GM19372 (cell line): ENCODE results near the gene GALK2.

Source experiments
- ATAC-seq: cut with Tn5 transposase; IDR thresholded peaks from one replicate; pipeline ENCODE4 v1.9.1; 2021; ENCODE audit warnings: mild to moderate bottlenecking, low read depth, moderate library complexity; ENCODE audit not compliant: unreplicated experiment

Gene GALK2

DNA sequence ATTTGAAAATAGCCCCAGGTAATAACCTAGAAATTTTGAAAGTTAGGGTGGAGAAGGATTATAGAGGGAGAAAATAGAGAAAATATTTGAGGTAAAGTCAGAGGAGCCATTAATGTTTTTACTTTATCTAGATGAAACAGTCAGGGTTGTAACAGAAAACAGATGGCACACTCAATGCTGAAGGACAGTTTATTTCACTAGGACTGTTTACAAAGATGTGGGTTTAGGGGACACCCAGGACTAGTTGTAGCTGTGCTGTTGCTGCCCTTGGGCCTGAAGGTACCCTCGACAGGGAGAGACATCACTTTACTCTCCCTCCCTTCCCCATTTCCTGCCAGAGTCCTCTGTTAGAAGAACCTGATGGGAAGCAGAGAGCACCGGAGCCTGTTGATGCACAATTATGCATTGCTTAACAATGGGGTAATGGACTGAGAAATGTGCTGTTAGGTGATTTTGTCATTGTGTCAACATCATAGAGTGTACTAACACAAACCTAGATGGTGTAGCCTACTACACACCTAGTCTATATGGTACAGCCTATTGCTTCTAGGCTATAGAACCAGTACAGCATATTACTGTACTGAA lies 103.8 kb downstream of the GALK2 start:
- no peak for ATAC-seq

GRCh38 chr15:49278751-49279150 lies 108.7 kb downstream of the GALK2 start:
- no peak for ATAC-seq

DNA sequence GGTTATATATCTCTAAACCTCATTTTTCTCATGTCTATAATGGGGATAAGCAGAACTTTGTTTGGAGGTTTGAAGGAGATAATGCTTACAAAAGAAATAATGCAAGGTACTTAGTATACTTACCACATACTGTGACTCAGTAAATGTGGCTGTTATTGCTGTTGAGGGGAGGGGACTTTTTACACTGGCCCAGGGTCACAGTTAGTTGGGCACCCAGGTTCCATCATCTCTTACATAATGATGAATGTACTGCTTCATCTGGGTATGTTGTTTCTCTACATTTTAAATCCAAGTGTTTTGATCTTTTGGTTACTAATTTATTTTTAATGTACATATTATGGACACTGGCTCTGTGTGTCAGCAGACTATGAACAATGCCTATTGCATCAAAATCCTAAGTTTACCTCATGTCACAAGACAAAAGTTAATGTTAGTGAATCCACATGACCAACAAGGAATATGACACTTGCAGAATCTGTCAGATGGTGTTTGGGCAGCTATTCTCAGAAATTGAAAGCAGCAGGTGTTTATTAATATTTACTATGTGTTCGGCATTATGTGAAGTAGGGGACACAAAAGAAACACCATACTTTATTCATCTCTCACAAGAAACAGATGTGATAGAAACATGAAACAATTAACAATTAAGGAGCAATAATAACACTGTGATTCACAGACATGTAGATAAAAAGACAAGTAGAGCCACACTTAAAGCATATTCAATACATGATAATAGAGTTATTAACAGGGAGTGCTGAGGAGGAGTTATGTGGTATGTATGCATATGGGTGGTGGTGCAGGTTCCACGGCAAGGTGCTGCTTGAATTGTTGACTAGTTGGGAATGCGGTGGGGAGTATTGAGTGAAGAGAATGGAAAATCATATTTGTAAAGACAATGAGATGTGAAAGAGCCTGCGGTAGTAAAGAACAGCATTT lies 109.7 kb downstream of the GALK2 start:
- ATAC-seq: no peak

- ATAC-seq: no peak
Observed at GRCh38 chr15:49282366-49282765, 112.3 kb downstream of the GALK2 start.

- no peak for ATAC-seq
Observed at GRCh38 chr15:49286649-49287404, 116.8 kb downstream of the GALK2 start.

GRCh38 chr15:49287481-49287880 lies 117.4 kb downstream of the GALK2 start:
- ATAC-seq: no peak

GRCh38 chr15:49288391-49288790 lies 118.3 kb downstream of the GALK2 start:
- ATAC-seq: no peak

GRCh38 chr15:49290191-49290590 lies 120.1 kb downstream of the GALK2 start:
- no peak for ATAC-seq

- ATAC-seq: no peak
Observed at GRCh38 chr15:49293941-49294340, 123.9 kb downstream of the GALK2 start.

- ATAC-seq: no peak
Observed at GRCh38 chr15:49296258-49296657, 126.2 kb downstream of the GALK2 start.

DNA sequence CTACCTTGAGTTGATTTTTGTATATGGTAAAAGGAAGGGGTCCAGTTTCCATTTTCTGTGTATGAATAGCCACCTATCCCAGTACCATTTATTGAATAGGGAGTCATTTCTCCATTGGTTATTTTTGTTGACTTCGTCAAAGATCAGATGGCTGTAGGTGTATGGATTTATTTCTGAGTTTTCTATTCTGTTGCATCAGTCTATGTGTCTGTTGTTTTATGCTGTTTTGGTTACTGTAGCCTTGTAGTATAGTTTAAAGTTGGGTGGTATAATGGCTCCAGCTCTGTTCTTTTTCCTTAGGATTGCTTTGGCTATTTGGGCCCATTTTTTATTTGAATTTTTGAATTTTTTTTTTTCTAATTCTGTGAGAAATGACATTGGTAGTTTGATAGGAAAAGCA lies 127.5 kb downstream of the GALK2 start:
- no peak for ATAC-seq

DNA sequence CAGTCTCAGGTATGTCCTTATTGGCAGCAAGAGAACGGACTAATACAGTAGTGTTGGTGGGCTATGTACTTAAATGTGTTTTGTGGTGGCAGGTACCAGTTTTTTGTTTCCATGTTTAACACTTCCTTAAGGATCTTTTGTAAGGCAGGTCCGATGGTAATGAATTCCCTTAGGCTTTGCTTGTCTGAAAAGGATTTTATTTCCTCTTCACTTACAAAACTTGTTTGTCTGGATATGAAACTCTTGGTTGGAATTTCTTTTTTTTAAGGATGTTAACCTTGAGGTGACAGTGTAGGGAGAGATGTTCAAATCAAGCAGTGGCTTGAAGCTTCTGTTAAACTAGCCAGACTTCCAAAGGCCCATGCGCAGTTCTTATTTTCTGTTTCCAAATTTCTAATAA lies 130.8 kb downstream of the GALK2 start:
- ATAC-seq: no peak

DNA sequence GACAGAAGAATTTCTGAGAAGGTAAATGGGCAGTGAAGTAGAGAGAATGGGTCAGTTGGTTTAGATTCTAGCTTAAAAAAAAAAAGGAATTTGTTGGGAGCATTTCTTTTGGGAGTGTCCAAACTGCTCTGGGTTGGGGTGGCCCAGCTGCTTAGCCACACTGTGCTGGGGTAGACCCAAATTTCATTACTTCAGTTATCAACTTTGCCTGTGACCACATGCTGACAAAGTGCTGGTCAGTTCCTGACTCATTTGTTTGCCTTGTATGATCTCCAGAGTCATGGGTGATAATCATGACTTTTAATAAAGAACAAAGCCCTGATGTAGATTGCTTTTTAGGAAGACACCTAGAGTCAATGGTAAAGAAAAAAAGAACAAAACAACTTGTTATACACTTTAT lies 131.5 kb downstream of the GALK2 start:
- no peak for ATAC-seq

DNA sequence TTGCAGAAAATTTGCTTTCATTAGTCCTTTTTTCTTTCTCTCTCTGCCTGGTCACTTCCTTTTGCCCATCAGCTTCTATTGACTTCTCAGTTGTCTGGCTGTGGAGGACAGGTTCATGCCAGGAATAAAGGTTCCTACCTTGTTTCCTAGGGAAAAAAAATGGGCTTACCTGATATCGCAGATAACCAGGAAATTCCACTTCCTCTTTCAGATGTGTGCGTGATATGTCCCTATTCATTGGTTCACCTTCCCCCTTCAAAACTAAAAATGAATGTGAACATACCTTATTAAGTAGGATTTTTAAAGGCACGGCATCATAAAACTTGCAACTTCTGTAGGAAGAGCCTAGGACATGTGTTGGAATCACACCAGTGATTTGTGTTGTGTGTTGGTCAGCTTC lies 133.0 kb downstream of the GALK2 start:
- ATAC-seq: no peak

DNA sequence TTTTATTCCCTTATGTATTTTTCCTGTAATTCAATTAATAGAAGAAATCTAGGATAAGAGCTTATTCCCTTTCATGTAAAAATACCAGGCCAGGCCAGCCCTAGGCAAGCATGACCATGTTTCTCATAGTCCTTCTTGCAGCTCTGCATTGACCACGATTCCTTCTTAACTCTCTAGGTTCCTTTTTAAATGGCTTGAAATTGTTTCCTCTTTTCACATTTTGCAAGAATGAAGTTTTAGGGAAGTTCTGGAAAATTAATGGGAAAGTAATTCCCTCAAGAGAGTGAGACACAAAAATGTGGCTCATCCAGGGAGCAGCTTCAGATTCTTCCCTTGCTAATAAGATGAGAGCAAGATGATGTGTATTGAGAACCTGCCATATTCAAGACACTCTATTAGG lies 136.5 kb downstream of the GALK2 start:
- no peak for ATAC-seq

- no peak for ATAC-seq
Observed at GRCh38 chr15:49308686-49309085, 138.6 kb downstream of the GALK2 start.

GRCh38 chr15:49309889-49310288 lies 139.8 kb downstream of the GALK2 start:
- ATAC-seq: no peak

- no peak for ATAC-seq
Observed at GRCh38 chr15:49313650-49314049, 143.6 kb downstream of the GALK2 start.

DNA sequence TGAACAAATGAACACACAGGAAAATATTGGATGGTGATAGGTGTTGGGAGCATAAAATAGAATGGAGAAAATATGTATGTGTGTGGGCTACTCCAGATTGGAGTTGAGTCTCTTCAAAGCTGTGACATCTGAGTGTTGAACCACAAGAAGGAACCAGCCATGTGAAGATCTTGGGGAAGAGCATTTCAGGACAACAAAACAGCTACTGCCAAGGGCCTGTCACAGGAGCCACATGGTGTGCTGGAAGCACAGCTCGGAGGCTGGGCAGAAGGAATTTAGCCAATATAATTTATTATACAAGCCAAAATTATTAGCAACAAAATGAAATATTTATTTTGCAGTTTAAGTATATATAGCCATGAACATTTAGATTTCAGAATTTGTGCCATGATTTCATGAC lies 144.7 kb downstream of the GALK2 start:
- no peak for ATAC-seq

GRCh38 chr15:49315391-49315823 lies 145.4 kb downstream of the GALK2 start:
- ATAC-seq: no peak

GRCh38 chr15:49320351-49320750 lies 150.3 kb downstream of the GALK2 start:
- no peak for ATAC-seq
